Adrenal gland (tissue), 12 donors: Measurements from ENCODE around the gene HIRA. TPM values are rescaled to one million over a fixed set of nuclear protein-coding genes. Genes with fewer than 3 reads are reported as not detected.
A peak's percentile ranks its signal among the peaks of the same experiment; 100 is the strongest.

Experiments
- DNase-seq, 7 donors: peaks; one replicate each; pipeline ENCODE4 v3.0.0-alpha.2; 2019 to 2020
- H3K27ac ChIP-seq, 5 donors: fragments of 200-600 bp; sonication (generic) in 4 of 5; 1 replicate in 3 of 5; 2 replicates in 2 of 5; pipeline versions ENCODE4 v1.5.1 to v1.8.0; 2016 to 2020; ENCODE audit warnings: mild to moderate bottlenecking in 1 of 5
- H3K27me3 ChIP-seq: fragments of 200-600 bp; 2 replicates; pipeline ENCODE4 v1.8.0; 2021
- H3K36me3 ChIP-seq, 2 donors: fragments of 200-600 bp; replicated peaks in 1 of 2; 1 replicate in 1 of 2; 2 replicates in 1 of 2; pipeline versions ENCODE4 v1.5.1 to v1.8.0; 2018 to 2022
- H3K4me1 ChIP-seq, 2 donors: fragments of 200-600 bp; replicated peaks in 1 of 2; 1 replicate in 1 of 2; 2 replicates in 1 of 2; pipeline versions ENCODE4 v1.5.1 to v1.8.0; 2018 to 2021
- H3K4me3 ChIP-seq, 4 donors: fragments of 200-600 bp; sonication (generic) in 3 of 4; one replicate each; pipeline ENCODE4 v1.5.1; 2016 to 2018
- H3K9me3 ChIP-seq, 3 donors: fragments of 200-600 bp; sonication (generic) in 1 of 3; replicated peaks in 1 of 3; 1 replicate in 2 of 3; 2 replicates in 1 of 3; pipeline versions ENCODE4 v1.5.1 to v1.8.0; 2016 to 2021
- POLR2A ChIP-seq, 2 donors: fragments of 450-650 bp; IDR thresholded peaks; one replicate each; pipeline ENCODE4 v1.6.1; 2017; ENCODE audit warnings: antibody characterized with exemption in 2 of 2, mild to moderate bottlenecking in 2 of 2, moderate library complexity in 1 of 2
- WGBS, 4 donors: extraction: QIAGEN DNeasy Blood & Tissue Kit in 2 of 4; methylation state at CpG; one replicate each; pipeline versions ENCODE4 v1.1.5 to v1.1.7; 2013 to 2017; 5-methylcytosine and 5-hydroxymethylcytosine counted together
- intact Hi-C, 2 donors: fragments of 100-400 bp; cut with DNase I; formaldehyde crosslinking; loops; one replicate each; pipeline versions ENCODE4 v1.14.1 to v1.15.0; 2022 to 2023
- polyA plus RNA-seq, 3 donors: library from polyadenylated mRNA; stranded (reverse); fragments of 200-250 nt in 2 of 3; fragments of 350-450 nt in 1 of 3; fragmentation: Illumina TruSeq in 1 of 3; extraction: RNeasy Lipid Tissue Mini Kit (QIAGEN cat#74804) in 1 of 3; gene quantifications; one replicate each; pipeline ENCODE4 v1.2.3, GENCODE V29; 2013 to 2014
- total RNA-seq, 9 donors: library from RNA; depleted of rRNA in 4 of 9; stranded (reverse); fragments of >200 nt in 4 of 9; fragments of 120-200 nt in 1 of 9; fragmentation: NEBNext Ultra II Directional in 1 of 9; extraction: Animal tissue kit (Norgen Biotek cat#: 25700) in 1 of 9; gene quantifications; one replicate each; pipeline versions ENCODE4 v1.1.0 to v1.2.4, GENCODE V29; 2013 to 2023
- TF ChIP-seq, protein P1 (sequence below), 6 experiments: fragments of 450-650 bp in 4 of 6; fragments of 200-600 bp in 2 of 6; sonication (generic) in 1 of 6; IDR thresholded peaks; 1 replicate in 5 of 6; 2 replicates in 1 of 6; pipeline versions ENCODE4 v1.5.1 to v1.8.0; 2016 to 2021; ENCODE audit warnings: antibody characterized with exemption in 6 of 6, mild to moderate bottlenecking in 2 of 6, moderate library complexity in 1 of 6
- donor health status: healthy with polysubstance abuse.
- donor health status: Bipolar disorder and iron deficiency.
- donor health status: DM: yes; HTN: yes; CAD: no.
- donor health status: DM: no; HTN: no; CAD: no.
- donor health status: DM: no; HTN: no; CAD: no.
- donor health status: DM: yes; HTN: yes; CAD: no.

HIRA gene
- total and polyA plus RNA-seq, 12 donors = 8.4 to 47.8 (median 20.8) TPM

DNA sequence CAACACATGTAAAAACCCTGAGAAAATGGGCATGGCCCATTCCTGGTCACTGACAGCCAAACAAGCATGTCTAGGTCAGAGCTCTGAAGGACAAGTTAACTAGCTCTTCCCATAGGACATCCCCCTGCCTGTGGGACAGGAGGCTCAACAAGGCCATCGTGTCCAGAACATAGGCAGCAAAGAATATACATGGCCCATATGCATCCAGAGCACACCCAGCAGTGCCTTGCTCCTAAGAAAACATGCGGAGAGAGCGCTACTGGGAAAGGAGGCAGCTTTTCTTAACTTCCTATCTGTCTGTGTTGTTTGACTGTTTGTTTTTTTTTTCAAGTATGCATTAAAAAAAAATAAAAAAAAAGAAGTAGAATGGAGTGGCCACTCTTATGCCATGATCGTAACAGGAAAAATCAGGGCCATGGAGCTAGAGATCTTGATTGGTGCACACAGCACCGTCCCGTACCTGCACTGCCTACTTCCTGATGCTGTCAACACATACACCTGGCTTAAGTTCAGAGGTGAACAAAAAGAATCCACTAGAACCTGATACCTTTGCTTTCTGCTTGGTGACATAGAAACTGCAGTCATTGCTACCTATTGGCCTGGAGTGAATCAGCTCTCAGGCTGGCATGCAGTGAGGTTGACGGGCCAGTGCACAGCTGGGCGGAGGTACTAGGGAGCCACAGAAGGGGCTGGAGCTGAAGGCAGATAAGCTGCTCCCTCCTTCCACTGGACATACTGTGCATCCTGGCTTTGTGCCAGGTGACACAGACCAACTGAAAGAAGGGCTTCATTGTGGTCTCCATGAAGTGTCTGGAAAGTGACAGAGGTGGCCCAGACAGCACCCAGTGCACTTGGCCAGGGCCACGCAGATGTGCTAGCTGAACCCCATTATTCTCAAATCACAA lies 35.6 kb upstream of the HIRA start:
- DNase-seq = peak in 1 of 7 donors; percentile 42
- Histone ChIP-seq H3K36me3 (peaks cover 0 to 98% of the 10 kb centered on the region in 2 donors), H3K4me1 (no peaks in the 10 kb centered on the region), H3K4me3 (no peak overlapping the region), H3K9me3 (no peaks in the 10 kb centered on the region), H3K27me3 (no peaks in the 10 kb centered on the region), H3K27ac (no peak overlapping the region)
- 91 to 96% (median 94%) methylated on average over 9 of the region's 9 CpGs for WGBS, 4 donors
- intact Hi-C loops = no loop called here
- TF ChIP-seq POLR2A (IDR thresholded peaks at IDR 0.05) = no peak
- TF ChIP-seq, protein P1, sequence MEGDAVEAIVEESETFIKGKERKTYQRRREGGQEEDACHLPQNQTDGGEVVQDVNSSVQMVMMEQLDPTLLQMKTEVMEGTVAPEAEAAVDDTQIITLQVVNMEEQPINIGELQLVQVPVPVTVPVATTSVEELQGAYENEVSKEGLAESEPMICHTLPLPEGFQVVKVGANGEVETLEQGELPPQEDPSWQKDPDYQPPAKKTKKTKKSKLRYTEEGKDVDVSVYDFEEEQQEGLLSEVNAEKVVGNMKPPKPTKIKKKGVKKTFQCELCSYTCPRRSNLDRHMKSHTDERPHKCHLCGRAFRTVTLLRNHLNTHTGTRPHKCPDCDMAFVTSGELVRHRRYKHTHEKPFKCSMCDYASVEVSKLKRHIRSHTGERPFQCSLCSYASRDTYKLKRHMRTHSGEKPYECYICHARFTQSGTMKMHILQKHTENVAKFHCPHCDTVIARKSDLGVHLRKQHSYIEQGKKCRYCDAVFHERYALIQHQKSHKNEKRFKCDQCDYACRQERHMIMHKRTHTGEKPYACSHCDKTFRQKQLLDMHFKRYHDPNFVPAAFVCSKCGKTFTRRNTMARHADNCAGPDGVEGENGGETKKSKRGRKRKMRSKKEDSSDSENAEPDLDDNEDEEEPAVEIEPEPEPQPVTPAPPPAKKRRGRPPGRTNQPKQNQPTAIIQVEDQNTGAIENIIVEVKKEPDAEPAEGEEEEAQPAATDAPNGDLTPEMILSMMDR (IDR thresholded peaks at IDR 0.05) = no peak

DNA sequence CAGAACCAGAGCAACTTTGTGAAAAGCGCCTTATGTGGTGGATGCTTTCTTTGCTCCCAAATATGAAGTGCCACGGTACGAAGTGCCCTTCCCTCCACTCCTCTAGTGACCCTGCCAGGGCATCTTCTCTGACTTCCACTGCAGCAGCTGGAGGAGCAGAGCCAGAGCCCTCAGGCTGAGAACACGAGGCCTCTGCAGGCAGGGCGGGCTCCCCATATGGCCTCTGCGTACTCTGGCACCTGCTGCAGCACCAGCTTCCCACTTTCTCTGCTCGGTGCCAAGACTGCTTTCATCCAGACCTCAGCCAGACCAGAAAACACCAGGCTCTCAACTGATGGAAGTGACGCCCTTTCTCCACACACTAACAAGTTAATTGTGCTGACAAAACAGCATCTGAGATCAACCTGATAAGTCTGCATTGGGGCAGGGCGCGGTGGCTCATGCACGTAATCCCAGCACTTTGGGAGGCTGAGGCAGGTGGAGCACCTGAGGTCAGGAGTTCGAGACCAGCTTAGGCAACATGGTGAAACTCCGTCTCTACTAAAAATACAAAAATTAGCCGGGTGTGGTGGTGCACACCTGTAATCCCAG lies 34.7 kb upstream of the HIRA start:
- intact Hi-C loops = no loop called here
- Histone ChIP-seq H3K27ac (no peak overlapping the region), H3K4me3 (no peak overlapping the region), H3K9me3 (no peaks in the 10 kb centered on the region), H3K4me1 (no peaks in the 10 kb centered on the region), H3K36me3 (peaks cover 0 to 92% of the 10 kb centered on the region in 2 donors), H3K27me3 (no peaks in the 10 kb centered on the region)
- DNase-seq = peak in 1 of 7 donors; percentile 87
- 90 to 97% (median 91%) methylated on average over 13 to 14 of the region's 14 CpGs for WGBS, 4 donors
- TF ChIP-seq, protein P1 (IDR thresholded peaks at IDR 0.05) = no peak
- TF ChIP-seq POLR2A (IDR thresholded peaks at IDR 0.05) = no peak

DNA sequence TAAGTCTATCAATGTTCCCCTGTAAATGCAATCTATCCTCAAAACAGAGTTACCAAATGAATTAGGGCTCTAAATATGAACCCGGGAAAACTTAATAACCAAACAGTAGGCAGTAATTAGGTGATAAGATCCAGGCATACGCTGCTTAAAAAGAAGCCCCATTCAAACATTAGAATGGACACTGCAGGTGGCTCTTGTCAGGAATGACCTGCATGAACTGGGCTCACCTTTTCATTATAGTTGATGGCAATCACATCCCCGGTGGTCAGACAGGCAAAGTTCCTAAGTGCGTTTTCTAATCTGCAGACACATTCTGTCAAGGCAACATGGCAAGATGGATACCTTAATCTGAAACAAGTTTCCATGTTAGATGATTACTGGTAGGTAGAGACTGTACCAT lies 33.4 kb upstream of the HIRA start:
- Histone ChIP-seq H3K9me3 (no peaks in the 10 kb centered on the region), H3K4me1 (no peaks in the 10 kb centered on the region), H3K36me3 (peaks cover 0 to 84% of the 10 kb centered on the region in 2 donors), H3K4me3 (no peak overlapping the region), H3K27ac (no peak overlapping the region), H3K27me3 (no peaks in the 10 kb centered on the region)
- peak in 1 of 7 donors; percentile 52 for DNase-seq
- no peak for TF ChIP-seq POLR2A (IDR thresholded peaks at IDR 0.05)
- TF ChIP-seq, protein P1 (IDR thresholded peaks at IDR 0.05) = no peak
- intact Hi-C loops = no loop called here
- WGBS, 4 donors = 70 to 84% (median 82%) methylated on average over 4 of the region's 4 CpGs

DNA sequence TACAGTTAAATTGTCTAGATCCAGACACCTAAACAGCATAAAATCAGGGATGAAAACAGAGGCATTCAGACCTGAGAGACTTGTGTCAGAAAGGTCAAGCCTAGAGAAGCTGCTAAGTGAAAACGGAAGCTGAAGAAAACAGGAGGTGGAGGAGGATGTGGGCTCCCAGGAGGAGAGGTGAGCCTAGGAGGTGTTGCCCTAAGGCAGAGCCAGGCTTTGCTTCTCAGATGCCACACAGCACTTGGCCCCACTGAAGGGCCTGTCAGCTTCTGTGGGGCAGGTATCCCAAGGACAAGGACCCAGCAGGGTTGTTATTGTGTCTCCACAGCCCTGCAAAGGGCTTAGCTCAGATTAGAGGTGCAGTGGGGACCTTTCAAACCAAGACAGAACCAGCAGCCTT lies 33.0 kb upstream of the HIRA start:
- DNase-seq = peak in 1 of 7 donors; percentile 66
- peaks cover 0 to 82% of the 10 kb centered on the region in 2 donors for H3K36me3 ChIP-seq
- no peaks in the 10 kb centered on the region for H3K9me3 ChIP-seq
- intact Hi-C loops = no loop called here
- WGBS, 4 donors = 57 to 82% (median 65%) methylated on average over 1 of the region's 1 CpG
- no peaks in the 10 kb centered on the region for H3K4me1 ChIP-seq
- no peak for TF ChIP-seq POLR2A (IDR thresholded peaks at IDR 0.05)
- TF ChIP-seq, protein P1 (IDR thresholded peaks at IDR 0.05) = no peak
- H3K27ac ChIP-seq = peak overlapping the region in 1 of 5 donors; percentile 23
- no peak overlapping the region for H3K4me3 ChIP-seq
- no peaks in the 10 kb centered on the region for H3K27me3 ChIP-seq
